DOHH2 (cell line): ENCODE data around the gene RETREG1.

Experiments used
- H3F3A ChIP-seq: fragments of 200-600 bp; sonication (generic), shearing (Covaris generic); 2 replicates; pipeline ENCODE4 v1.6.0; 2016; ENCODE audit warnings: antibody characterized with exemption, mild to moderate bottlenecking; ENCODE audit not compliant: control insufficient read depth, insufficient read depth
- H3K27ac ChIP-seq: fragments of 200-600 bp; sonication (generic); 2 replicates; pipeline ENCODE4 v1.5.1; 2014; ENCODE audit warnings: low read depth, mild to moderate bottlenecking, low read length, moderate library complexity
- H3K27me3 ChIP-seq: fragments of 200-600 bp; sonication (generic); 2 replicates; pipeline ENCODE4 v1.6.1; 2014; ENCODE audit warnings: mild to moderate bottlenecking, low read length, mixed read lengths; ENCODE audit not compliant: control insufficient read depth
- H3K36me3 ChIP-seq: fragments of 200-600 bp; sonication (generic); 2 replicates; pipeline ENCODE4 v1.6.1; 2014; ENCODE audit warnings: mild to moderate bottlenecking, low read length, moderate library complexity, mixed read lengths; ENCODE audit not compliant: control insufficient read depth
- H3K4me1 ChIP-seq: fragments of 200-600 bp; sonication (generic); 2 replicates; pipeline ENCODE4 v1.6.1; 2014; ENCODE audit warnings: mild to moderate bottlenecking, low read length, mixed read lengths; ENCODE audit not compliant: control insufficient read depth
- H3K4me2 ChIP-seq: fragments of 200-600 bp; sonication (generic); 2 replicates; pipeline ENCODE4 v1.6.0; 2014; ENCODE audit warnings: mild to moderate bottlenecking, low read length, moderate library complexity
- H3K4me3 ChIP-seq: fragments of 200-600 bp; sonication (generic); 2 replicates; pipeline ENCODE4 v1.5.1; 2014; ENCODE audit warnings: mild to moderate bottlenecking, low read length, mixed read lengths
- H3K79me2 ChIP-seq: fragments of 200-600 bp; sonication (generic); 2 replicates; pipeline ENCODE4 v1.6.1; 2014; ENCODE audit warnings: mild to moderate bottlenecking, low read length, mixed read lengths; ENCODE audit not compliant: control insufficient read depth
- H3K9me2 ChIP-seq: fragments of 200-600 bp; sonication (generic); replicated peaks from 2 replicates; pipeline ENCODE4 v1.6.1; 2014; ENCODE audit warnings: mild to moderate bottlenecking, low read length, mixed read lengths; ENCODE audit not compliant: control insufficient read depth
- H3K9me3 ChIP-seq: fragments of 200-600 bp; sonication (generic); 2 replicates; pipeline ENCODE4 v1.6.1; 2014; ENCODE audit warnings: antibody characterized with exemption, low read length, mixed read lengths; ENCODE audit not compliant: control insufficient read depth, insufficient read depth
- H4K20me1 ChIP-seq: fragments of 200-600 bp; sonication (generic); 2 replicates; pipeline ENCODE4 v1.6.0; 2014; ENCODE audit warnings: low read depth, mild to moderate bottlenecking, antibody characterized with exemption, low read length, moderate library complexity; ENCODE audit not compliant: control insufficient read depth, insufficient read depth
- CTCF ChIP-seq: fragments of 200-600 bp; sonication (generic); IDR thresholded peaks from one replicate; pipeline ENCODE4 v1.5.1; 2014; ENCODE audit warnings: antibody characterized with exemption, mild to moderate bottlenecking, low read depth, low read length; ENCODE audit not compliant: poor library complexity, severe bottlenecking
- EZH2phosphoT487 ChIP-seq: fragments of 200-600 bp; sonication (generic); IDR thresholded peaks from 2 replicates; pipeline ENCODE4 v1.6.1; 2017; ENCODE audit warnings: borderline replicate concordance, mild to moderate bottlenecking, antibody characterized with exemption, low read length, moderate library complexity, mixed read lengths

Gene RETREG1

GRCh38 chr5:16563686-16564085 is 53.1 kb downstream of the RETREG1 start:
- H3K4me1 ChIP-seq, result no peaks in the 10 kb centered on the region
- no peaks in the 10 kb centered on the region for H3K36me3 ChIP-seq
- TF ChIP-seq CTCF, result no peak
- no peak for TF ChIP-seq EZH2phosphoT487
- no peak overlapping the region for H3K27ac ChIP-seq
- H3K9me3 ChIP-seq, result no peaks in the 10 kb centered on the region
- no peaks in the 10 kb centered on the region for H3F3A ChIP-seq
- no peaks in the 10 kb centered on the region for H3K27me3 ChIP-seq
- no peak overlapping the region for H3K4me3 ChIP-seq
- no peaks in the 10 kb centered on the region for H4K20me1 ChIP-seq
- no peaks in the 10 kb centered on the region for H3K79me2 ChIP-seq
- no peaks in the 10 kb centered on the region for H3K9me2 ChIP-seq
- no peak overlapping the region for H3K4me2 ChIP-seq

GRCh38 chr5:16561660-16562059 is 55.1 kb downstream of the RETREG1 start:
- no peak for TF ChIP-seq CTCF
- no peak for TF ChIP-seq EZH2phosphoT487
- H3K4me2 ChIP-seq, result no peak overlapping the region

GRCh38 chr5:16559702-16560101 is 57.1 kb downstream of the RETREG1 start:
- Histone ChIP-seq H3K4me2 (no peak overlapping the region), H3K79me2 (no peaks in the 10 kb centered on the region), H3K36me3 (no peaks in the 10 kb centered on the region), H3K27me3 (no peaks in the 10 kb centered on the region), H3K4me1 (peaks cover 34% of the 10 kb centered on the region), H3K4me3 (no peak overlapping the region), H3K27ac (no peak overlapping the region), H4K20me1 (no peaks in the 10 kb centered on the region), H3F3A (peaks cover 6% of the 10 kb centered on the region; the same call in 1 of the 2 replicates), H3K9me3 (no peaks in the 10 kb centered on the region), H3K9me2 (no peaks in the 10 kb centered on the region)
- TF ChIP-seq EZH2phosphoT487 (no peak), CTCF (no peak)

More at GRCh38 chr5:16561660-16562059, 55.1 kb downstream of the RETREG1 start:
- Histone ChIP-seq H3K4me1 (peaks cover 15% of the 10 kb centered on the region), H3K36me3 (no peaks in the 10 kb centered on the region), H3K4me3 (no peak overlapping the region), H3K27me3 (no peaks in the 10 kb centered on the region), H4K20me1 (no peaks in the 10 kb centered on the region), H3K79me2 (no peaks in the 10 kb centered on the region), H3K27ac (no peak overlapping the region), H3K9me3 (no peaks in the 10 kb centered on the region), H3F3A (peaks cover 6% of the 10 kb centered on the region; the same call in 1 of the 2 replicates), H3K9me2 (no peaks in the 10 kb centered on the region)
